Smooth muscle cell (in vitro differentiated cells): ENCODE data around the gene CLCA2. TPM values are rescaled to one million over a fixed set of nuclear protein-coding genes. Genes with fewer than 3 reads are reported as not detected.

Experiments used
- DNase-seq: peaks from one replicate; lab custom pipeline; 2025; ENCODE audit not compliant: unreplicated experiment; lab: John Stamatoyannopoulos, UW
- H2AFZ ChIP-seq: fragments of 200-600 bp; sonication (generic); 2 replicates; pipeline ENCODE4 v1.6.0; 2016; ENCODE audit warnings: antibody characterized with exemption, low read depth, mild to moderate bottlenecking
- H3F3A ChIP-seq: fragments of 200-600 bp; sonication (generic); 2 replicates; pipeline ENCODE4 v1.6.0; 2017; ENCODE audit warnings: antibody characterized with exemption, low read depth
- H3K27ac ChIP-seq: fragments of 200-600 bp; sonication (generic); 2 replicates; pipeline ENCODE4 v1.5.1; 2016; ENCODE audit warnings: low read depth, mild to moderate bottlenecking
- H3K27me3 ChIP-seq: fragments of 200-600 bp; sonication (generic); 2 replicates; pipeline ENCODE4 v1.6.1; 2016; ENCODE audit warnings: low read depth, mild to moderate bottlenecking
- H3K36me3 ChIP-seq: fragments of 200-600 bp; sonication (generic); 2 replicates; pipeline ENCODE4 v1.5.1; 2016; ENCODE audit warnings: low read depth
- H3K4me1 ChIP-seq: fragments of 200-600 bp; sonication (generic); 2 replicates; pipeline ENCODE4 v1.5.1; 2016; ENCODE audit warnings: low read depth
- H3K4me2 ChIP-seq: fragments of 200-600 bp; sonication (generic); 2 replicates; pipeline ENCODE4 v1.6.0; 2016; ENCODE audit warnings: mild to moderate bottlenecking
- H3K4me3 ChIP-seq: fragments of 200-600 bp; sonication (generic); 2 replicates; pipeline ENCODE4 v1.5.1; 2016; ENCODE audit warnings: mild to moderate bottlenecking
- H3K79me2 ChIP-seq: fragments of 200-600 bp; sonication (generic); 2 replicates; pipeline ENCODE4 v1.6.0; 2016; ENCODE audit warnings: low read depth, mild to moderate bottlenecking
- H3K9ac ChIP-seq: fragments of 200-600 bp; sonication (generic); 2 replicates; pipeline ENCODE4 v1.6.0; 2016; ENCODE audit warnings: low read depth
- H3K9me3 ChIP-seq: fragments of 200-600 bp; sonication (generic); replicated peaks from 2 replicates; pipeline ENCODE4 v1.5.1; 2016; ENCODE audit warnings: low read depth
- H4K20me1 ChIP-seq: fragments of 200-600 bp; sonication (generic); 2 replicates; pipeline ENCODE4 v1.6.0; 2016; ENCODE audit warnings: low read depth
- CTCF ChIP-seq: fragments of 200-600 bp; sonication (generic); IDR thresholded peaks from 2 replicates; pipeline ENCODE4 v1.5.1; 2017; ENCODE audit warnings: borderline replicate concordance, mild to moderate bottlenecking, antibody characterized with exemption; ENCODE audit not compliant: insufficient read depth, poor library complexity, severe bottlenecking
- WGBS: methylation state at CpG from one replicate; pipeline ENCODE4 v1.1.7; 2016; ENCODE audit warnings: low lambda C conversion rate; 5-methylcytosine and 5-hydroxymethylcytosine counted together
- polyA plus RNA-seq: library from polyadenylated mRNA; unstranded; fragments of >200 nt; fragmentation: Nextera tagmentation; extraction: Ambion mirVana; gene quantifications from 2 replicates; pipeline ENCODE4 v1.2.1, GENCODE V29; 2016
- total RNA-seq: library from RNA; depleted of rRNA; stranded (reverse); fragments of >200 nt; gene quantifications from 2 replicates; pipeline ENCODE4 v1.2.3, GENCODE V29; 2014

CLCA2 gene
- total and polyA plus RNA-seq, 2 experiments from 2014 or later: 1.00 to 24.2 TPM

- no peak for DNase-seq
- peaks cover 22% of the 10 kb centered on the region for H3K4me1 ChIP-seq
- no peaks in the 10 kb centered on the region for H3K27me3 ChIP-seq
- peaks cover 14% of the 10 kb centered on the region for H3F3A ChIP-seq
- H3K9me3 ChIP-seq: no peaks in the 10 kb centered on the region
- peak overlapping the region; percentile 59 for H3K27ac ChIP-seq
- peak overlapping the region; percentile 84 for H2AFZ ChIP-seq
- no peaks in the 10 kb centered on the region for H4K20me1 ChIP-seq
- H3K4me2 ChIP-seq: peak overlapping the region; percentile 90
- peak overlapping the region; percentile 7 for H3K9ac ChIP-seq
- no peak for TF ChIP-seq CTCF
- WGBS: 29% methylated on average over 9 of the region's 9 CpGs
- no peaks in the 10 kb centered on the region for H3K79me2 ChIP-seq
- H3K36me3 ChIP-seq: no peaks in the 10 kb centered on the region
- H3K4me3 ChIP-seq: peak overlapping the region; percentile 49
Measured at GRCh38 chr1:86504137-86504479, 80.1 kb downstream of the CLCA2 start.

GRCh38 chr1:86504895-86505563, 81.1 kb downstream of the CLCA2 start:
- H3K4me2 ChIP-seq: peak overlapping the region; percentile 90
- H3K27ac ChIP-seq: peak overlapping the region; percentile 38
- H3K9ac ChIP-seq: no peak overlapping the region
- no peak overlapping the region for H2AFZ ChIP-seq
- TF ChIP-seq CTCF: no peak
- H3F3A ChIP-seq: peaks cover 10% of the 10 kb centered on the region
- no peaks in the 10 kb centered on the region for H3K36me3 ChIP-seq
- H3K79me2 ChIP-seq: no peaks in the 10 kb centered on the region
- peaks cover 22% of the 10 kb centered on the region for H3K4me1 ChIP-seq
- H3K27me3 ChIP-seq: no peaks in the 10 kb centered on the region
- DNase-seq: no peak
- no peaks in the 10 kb centered on the region for H3K9me3 ChIP-seq
- 30% methylated on average over 9 of the region's 9 CpGs for WGBS
- no peaks in the 10 kb centered on the region for H4K20me1 ChIP-seq
- H3K4me3 ChIP-seq: no peak overlapping the region

GRCh38 chr1:86505564-86505902, 81.6 kb downstream of the CLCA2 start:
- no peaks in the 10 kb centered on the region for H3K36me3 ChIP-seq
- WGBS: 25% methylated on average over 4 of the region's 4 CpGs
- peaks cover 6% of the 10 kb centered on the region for H3F3A ChIP-seq
- H4K20me1 ChIP-seq: no peaks in the 10 kb centered on the region
- no peak overlapping the region for H3K4me3 ChIP-seq
- peak overlapping the region; percentile 90 for H3K4me2 ChIP-seq
- no peaks in the 10 kb centered on the region for H3K79me2 ChIP-seq
- no peaks in the 10 kb centered on the region for H3K9me3 ChIP-seq
- no peak for DNase-seq
- H3K27ac ChIP-seq: no peak overlapping the region
- H3K27me3 ChIP-seq: no peaks in the 10 kb centered on the region
- no peak overlapping the region for H3K9ac ChIP-seq
- peaks cover 22% of the 10 kb centered on the region for H3K4me1 ChIP-seq
- no peak overlapping the region for H2AFZ ChIP-seq
- no peak for TF ChIP-seq CTCF

Other genes starting within 250 kb of the CLCA2 start
- 58.4 and 95.9 TPM in 2 replicates for gene ODF2L, start 27.8 kb upstream of the CLCA2 start, total RNA-seq
- gene ODF2L, start 27.8 kb upstream of the CLCA2 start, polyA plus RNA-seq: 31.2 and 36.4 TPM in 2 replicates
- gene CLCA1, start 44.8 kb downstream of the CLCA2 start, total RNA-seq: not detected in 2 replicates
- gene CLCA1, start 44.8 kb downstream of the CLCA2 start, polyA plus RNA-seq: not detected in 2 replicates
- not detected in 2 replicates for gene CLCA4, start 122.9 kb downstream of the CLCA2 start, total RNA-seq
- gene CLCA4, start 122.9 kb downstream of the CLCA2 start, polyA plus RNA-seq: not detected in 2 replicates